Urothelium cell line (cell line): ENCODE measurements around the gene KAT2A.
"Not testable (repeated sequence)": the region's sequence is repeated elsewhere in the genome, so short reads cannot be mapped to it uniquely, and the experiment has no call there.

ENCODE experiments used
- DNase-seq: peaks from one replicate; pipeline ENCODE4 v3.0.0; 2011; ENCODE audit warnings: low spot score, mixed read lengths
- FAIRE-seq: peaks from 2 replicates; lab custom pipeline; 2011; peaks lifted over from hg19 to GRCh38; lab: Jason Lieb, UNC

KAT2A gene

GRCh38 chr17:42120770-42121769 is at the start of gene KAT2A:
KAT2A (minus strand) TSS chr17:42121367; CDS start chr17:42121304, 63 bp downstream.
- FAIRE-seq (peak; percentile 95), DNase-seq (peak; percentile 98)

DNA sequence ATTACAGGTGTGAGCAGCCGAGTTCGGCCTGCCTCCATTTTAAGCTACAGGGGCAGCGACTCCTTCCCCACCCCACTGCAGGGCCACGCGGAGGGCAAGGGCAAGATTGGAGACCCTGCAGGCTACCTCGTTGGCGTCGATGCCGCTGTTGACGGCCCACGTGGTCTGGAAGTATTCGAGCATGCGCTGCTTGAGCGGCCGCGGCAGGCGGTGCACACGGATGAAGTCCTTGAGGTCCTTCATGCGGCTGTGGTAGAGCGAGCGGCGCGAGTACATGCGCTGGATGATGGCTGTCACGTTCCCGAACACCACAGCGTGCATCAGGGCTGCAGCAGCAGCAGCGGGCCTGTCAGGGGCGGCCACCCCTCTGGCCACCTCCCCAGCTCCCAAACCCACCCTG is 48.2 kb upstream of the KAT2A start:
- FAIRE-seq (no peak), DNase-seq (no peak)

DNA sequence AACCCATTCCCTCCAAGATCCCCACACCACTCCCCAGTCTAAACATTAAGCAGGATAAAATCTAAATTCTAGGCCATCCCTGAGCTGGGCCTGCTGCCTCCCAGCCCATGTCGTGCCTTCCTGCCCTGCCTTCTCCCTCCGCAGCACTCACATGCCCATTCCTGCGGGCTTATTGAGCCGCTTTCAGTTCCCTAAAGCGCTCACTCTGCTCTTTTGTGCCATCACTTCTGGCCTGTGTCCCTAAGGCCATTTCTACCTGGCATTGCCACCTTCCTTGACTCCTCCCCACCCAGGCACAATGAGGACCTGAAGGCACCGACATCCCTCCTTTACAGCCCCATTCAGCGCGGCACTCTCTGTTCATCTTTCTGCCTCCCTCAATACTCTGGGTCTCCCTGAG is 46.6 kb upstream of the KAT2A start:
- no peak for DNase-seq
- no peak for FAIRE-seq

DNA sequence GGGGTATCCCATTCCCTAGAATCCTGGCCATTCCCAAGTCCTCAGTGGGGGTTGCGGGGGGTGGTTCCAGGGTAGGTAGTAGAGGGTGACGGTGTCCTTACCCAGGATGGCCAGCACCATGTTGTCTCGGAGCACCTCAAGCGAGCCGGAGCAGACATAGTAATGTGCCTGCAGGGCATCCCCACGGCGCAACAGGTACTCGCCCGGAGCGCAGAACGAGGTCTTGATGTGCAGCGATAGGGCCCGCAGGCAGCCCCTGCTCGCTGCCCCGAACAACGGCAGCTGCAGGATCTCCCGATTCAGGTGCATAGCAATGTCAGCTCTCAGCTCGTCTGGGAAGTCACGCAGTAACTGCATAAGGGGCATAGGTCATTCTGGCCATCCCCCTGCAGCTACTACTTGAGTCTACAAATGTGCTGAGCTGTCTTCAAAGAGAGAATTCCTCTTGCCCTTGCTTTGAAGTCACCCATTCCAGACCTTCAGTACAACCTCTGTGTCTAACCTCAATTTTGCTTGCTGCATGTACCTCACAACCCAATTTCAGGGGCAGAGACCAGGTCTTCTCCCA is 45.1 kb upstream of the KAT2A start:
- FAIRE-seq, result no peak

DNA sequence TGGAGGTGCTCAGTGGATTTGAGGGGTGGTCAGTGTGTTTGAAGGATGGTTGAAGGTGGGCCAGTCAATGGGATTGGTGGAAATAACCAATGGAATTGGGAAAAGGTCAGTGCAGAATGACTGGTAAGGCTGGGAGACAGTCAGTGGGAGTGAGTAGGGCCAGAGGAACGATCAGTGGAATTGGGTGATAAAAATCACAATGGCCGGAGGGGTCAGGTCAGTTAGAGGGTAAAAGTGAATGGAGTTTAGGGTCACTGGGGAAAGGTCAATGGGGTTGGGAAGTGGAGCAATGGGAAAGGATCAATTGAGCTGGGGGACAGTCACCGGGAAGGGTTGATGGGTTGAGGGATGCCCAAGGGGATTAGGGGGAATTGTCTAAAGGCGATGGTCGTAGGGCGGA is 44.6 kb upstream of the KAT2A start:
- no peak for FAIRE-seq
- no peak for DNase-seq

More for the DNA sequence above, 45.1 kb upstream of the KAT2A start:
- DNase-seq, result no peak

- DNase-seq (no peak), FAIRE-seq (no peak)
These were observed 42.7 kb upstream of the KAT2A start for GRCh38 chr17:42163696-42164407.

DNA sequence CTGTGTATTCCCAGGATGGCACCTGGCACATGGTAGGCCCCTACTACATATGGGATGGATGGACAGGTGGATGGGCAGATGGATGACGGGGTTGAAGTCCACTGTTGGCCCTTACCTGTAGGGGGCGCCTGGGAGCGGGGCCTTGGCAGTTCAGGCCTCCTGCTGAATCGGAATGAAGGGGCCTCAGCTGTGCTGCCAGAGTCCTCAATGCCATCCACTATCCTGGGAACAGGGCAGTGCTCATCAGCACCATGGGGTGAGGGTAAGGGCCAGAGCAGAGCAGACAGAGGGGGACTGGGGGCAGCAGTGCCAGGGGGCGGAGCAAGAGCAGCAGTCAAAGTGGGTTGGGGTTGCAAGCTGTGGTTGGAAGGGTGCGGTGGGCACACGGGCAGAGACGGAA is 41.9 kb upstream of the KAT2A start:
- FAIRE-seq (no peak), DNase-seq (no peak)

DNA sequence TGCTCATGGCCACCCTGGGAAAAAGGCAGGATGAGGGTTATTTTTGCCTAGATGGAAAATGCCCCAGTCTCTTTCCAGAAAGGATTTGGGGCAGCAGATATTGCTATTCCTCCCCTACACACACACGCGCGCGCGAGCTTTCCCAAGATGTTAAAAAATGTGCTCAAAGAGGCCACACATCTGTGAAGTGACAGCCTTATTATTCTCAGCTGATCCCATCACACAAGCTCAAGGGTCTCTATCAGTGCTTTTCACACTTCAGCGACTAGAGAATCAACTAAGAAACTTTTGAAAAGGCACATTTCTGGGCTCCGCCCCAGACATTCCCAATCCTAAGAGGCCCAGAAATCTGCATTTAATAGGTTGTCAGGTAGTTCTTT is 39.4 kb upstream of the KAT2A start:
- FAIRE-seq, result no peak
- no peak for DNase-seq

DNA sequence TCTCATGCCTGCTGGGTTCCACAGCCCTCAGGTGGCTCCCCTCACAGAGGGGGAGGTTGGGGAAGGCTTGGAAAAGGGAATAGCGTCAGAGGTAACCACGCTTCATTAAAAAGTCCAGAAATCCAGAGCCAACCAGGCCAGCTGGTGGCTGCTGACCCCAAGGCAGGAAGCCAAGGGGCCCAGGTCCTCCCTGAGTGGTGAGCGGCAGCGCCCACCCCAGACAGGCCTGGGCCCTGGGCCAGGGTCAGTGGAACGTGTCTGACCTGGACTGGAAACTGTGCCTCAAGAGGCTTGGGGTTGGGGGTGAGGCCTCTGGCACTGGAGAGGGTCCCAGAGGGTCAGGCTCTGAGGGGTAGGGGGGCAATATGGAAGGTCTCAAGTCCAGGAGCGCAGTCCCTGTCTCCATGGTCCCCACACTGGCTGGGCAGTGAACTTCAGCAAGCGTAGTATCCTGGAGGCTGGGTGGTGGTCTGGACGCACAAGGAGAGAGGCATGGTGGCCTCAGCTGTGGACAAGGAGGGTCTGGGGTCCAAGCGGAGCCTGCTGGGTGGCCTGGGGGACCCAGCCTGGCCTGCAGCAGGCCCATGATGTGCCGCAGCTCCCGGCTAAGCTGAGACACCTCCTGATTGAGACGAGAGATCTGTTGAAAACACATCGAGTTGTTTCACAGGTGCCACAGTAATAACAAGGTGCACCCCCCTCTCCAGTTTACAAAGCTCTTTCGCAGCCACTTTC is 38.8 kb upstream of the KAT2A start:
- FAIRE-seq, result no peak
- DNase-seq, result no peak

DNA sequence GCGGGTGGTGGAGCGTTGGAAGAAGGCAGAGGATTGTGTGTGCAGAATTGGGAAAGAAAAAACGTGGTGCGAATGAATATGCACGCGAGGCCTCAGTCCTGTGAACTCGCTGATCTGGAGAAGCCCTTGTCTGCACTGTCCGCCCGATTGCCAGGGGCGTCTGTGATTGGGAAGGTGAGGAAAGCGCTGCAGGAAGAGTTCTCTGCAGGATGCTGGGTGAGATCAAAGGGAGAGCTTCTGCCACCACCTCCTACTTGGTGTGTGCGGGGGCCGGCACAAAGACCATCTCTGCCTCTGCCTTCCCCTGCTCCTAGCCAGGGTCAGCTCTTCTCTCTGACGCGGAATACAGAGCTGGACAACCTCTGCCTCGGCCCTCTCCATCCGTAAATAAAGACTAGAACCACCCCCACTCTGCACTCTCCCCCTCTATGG is 34.5 kb upstream of the KAT2A start:
- DNase-seq (no peak), FAIRE-seq (no peak)

DNA sequence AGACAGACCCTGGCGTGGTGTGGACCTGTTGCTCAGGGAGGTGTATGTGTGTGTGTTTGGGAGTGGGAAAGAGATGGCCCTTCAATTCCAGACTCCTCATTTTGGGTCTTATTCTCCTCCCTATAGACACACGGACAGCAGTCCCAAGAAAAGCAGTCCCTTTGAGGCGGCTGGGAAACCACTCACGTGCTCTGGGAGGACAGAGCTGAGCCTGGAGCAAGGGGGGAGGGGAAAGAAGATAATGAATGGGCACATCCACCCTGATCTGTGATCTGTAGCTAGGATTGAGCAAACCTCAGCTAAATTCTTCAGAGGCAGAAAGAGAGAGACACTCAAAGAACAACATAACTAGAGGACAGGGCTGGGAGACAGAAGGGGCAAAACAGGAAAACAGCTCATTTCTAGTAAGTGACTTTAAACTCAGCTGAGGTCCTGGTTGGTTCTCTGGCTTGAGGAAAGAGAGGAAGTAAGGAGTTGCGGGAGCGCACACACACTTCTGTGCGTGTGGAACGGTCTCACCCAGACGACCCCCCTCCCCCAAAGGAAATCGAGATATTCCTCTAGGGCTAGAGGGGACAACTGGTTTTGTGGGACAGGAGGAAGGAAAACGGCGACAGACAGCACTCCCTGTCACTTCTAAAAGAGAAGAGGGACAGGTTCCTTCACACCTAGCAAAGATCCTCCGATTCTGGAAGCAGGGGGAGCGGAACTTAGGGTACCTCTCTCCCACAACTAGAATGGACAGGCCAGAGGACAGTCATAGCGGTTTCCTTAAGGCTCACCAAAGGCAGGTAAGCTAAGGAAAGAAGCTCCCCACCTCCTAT is 33.0 kb upstream of the KAT2A start:
- no peak for DNase-seq
- FAIRE-seq, result peak; percentile 32

DNA sequence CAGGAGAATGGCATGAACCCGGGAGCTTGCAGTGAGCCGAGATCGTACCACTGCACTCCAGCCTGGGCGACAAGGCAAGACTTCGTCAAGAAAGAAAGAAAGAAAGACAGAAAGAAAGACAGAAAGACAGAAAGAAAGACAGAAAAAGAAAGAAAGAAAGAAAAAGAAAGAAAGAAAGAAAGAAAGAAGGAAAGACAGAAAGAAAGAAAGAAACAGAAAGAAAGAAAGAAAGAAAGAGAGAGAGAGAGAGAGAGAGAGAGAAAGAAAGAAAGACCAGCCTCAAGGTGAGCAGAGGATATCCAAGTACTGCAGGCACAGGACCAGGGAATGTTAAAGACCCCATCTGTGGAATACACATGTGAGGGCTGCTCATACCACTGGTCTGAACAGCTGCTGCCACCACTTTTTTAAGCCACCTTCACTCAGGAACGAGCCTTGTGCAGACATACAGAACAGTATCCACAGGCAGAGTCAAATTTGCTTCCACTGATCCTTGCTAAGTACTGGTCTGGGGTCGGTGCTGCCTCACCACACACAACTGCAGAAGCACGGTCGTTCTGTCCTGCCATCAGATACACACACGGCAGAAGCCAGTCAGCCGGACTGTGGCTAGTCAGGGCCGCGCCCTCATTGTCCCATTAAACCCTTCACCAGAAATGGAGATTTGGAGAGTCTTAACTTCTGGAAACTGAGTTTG is 25.9 kb upstream of the KAT2A start:
- DNase-seq (no peak), FAIRE-seq (no peak)

DNA sequence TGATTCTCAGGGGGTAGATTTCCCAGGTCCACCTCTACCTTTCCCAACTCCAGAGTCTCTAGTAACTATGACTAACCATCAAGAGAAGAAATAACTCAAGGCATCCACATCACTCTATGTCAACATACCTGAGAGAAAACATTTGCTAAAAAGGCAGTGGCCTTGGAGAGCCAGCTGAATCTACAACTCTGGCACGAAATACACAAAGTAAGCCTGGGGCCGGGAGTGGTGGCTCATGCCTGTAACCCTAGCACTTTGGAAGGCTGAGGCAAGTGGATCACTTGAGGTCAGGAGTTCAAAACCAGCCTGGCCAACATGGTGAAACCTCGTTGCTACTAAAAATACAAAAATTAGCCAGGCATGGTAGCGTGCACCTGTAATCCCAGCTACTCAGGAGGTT is 22.0 kb upstream of the KAT2A start:
- DNase-seq, FAIRE-seq: not testable (repeated sequence)

GRCh38 chr17:42142371-42142896 is 21.3 kb upstream of the KAT2A start:
- FAIRE-seq (no peak), DNase-seq (peak; percentile 26)

DNA sequence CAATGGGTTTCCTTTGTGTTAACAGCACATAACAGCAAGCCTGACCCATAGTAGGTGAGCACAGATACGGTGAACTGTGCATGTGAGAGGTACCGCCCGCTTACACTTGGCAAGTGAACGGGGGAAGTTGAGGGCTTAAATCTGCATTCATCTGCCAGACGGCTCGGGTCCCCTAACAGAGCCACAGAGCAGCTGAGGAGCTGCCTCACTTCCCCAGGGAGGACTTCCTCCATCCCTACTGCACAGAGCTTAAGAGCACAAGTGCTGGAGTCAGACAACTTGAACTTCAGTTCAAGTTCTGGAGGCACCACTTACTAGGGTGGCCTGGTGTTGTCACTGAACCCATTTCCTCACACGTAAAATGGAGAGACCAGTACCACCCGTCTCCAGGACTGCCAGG is 20.2 kb upstream of the KAT2A start:
- FAIRE-seq (no peak), DNase-seq (no peak)

GRCh38 chr17:42140690-42141089 is 19.5 kb upstream of the KAT2A start:
- FAIRE-seq, DNase-seq: not testable (repeated sequence)

GRCh38 chr17:42138749-42139492 is 17.8 kb upstream of the KAT2A start:
- FAIRE-seq (no peak), DNase-seq (no peak)

GRCh38 chr17:42136654-42137051 is 15.5 kb upstream of the KAT2A start:
- FAIRE-seq, result no peak
- DNase-seq, result no peak
